K562 (cell line): ENCODE measurements around the gene LBHD2. TPM values are rescaled to one million over a fixed set of nuclear protein-coding genes. Genes with fewer than 3 reads are reported as not detected.

Experiments used
- ATAC-seq: fragments of 200-7000 bp; cut with Tn5 transposase; 3 replicates; pipeline ENCODE4 v1.9.1; 2020; ENCODE audit warnings: moderate library complexity
- BruUV-seq: library from RNA; stranded (reverse); fragments of 400-500 nt; replicated peaks from 2 replicates; lab custom pipeline; 2021; lab: Mats Ljungman, UMichigan
- CTCF ChIA-PET: fragments of 300-600 bp; formaldehyde crosslinking; extraction: SDS; loops from one replicate; lab custom pipeline; 2021; ENCODE audit warnings: low intra/inter-chr PET ratio; lab: Yijun Ruan, JAX
- POLR2A ChIA-PET: fragments of 300-600, 350-650 bp; sonication (Branson Sonifier 250); formaldehyde crosslinking; extraction: SDS; loops from one replicate; lab custom pipeline; 2021; ENCODE audit warnings: antibody characterized with exemption, inconsistent platforms; lab: Yijun Ruan, JAX
- DNase-seq, 4 experiments: peaks; one replicate each; pipeline versions ENCODE4 v3.0.0 to v3.0.0-alpha.2; 2011 to 2018; ENCODE audit warnings: low spot score in 3 of 4, mixed read lengths in 3 of 4; ENCODE audit errors: extremely low read depth in 1 of 4
- FAIRE-seq: peaks from 2 replicates; lab custom pipeline; 2011; peaks lifted over from hg19 to GRCh38; lab: Jason Lieb, UNC
- H2AFZ ChIP-seq: 2 replicates; pipeline ENCODE4 v1.6.0; 2011; ENCODE audit warnings: low read depth, low read length, control low read depth, inconsistent platforms
- H3K27ac ChIP-seq: fragments of 200-600 bp; 3 replicates; pipeline ENCODE4 v1.8.0; 2011; ENCODE audit warnings: low read depth, mild to moderate bottlenecking, control low read depth, inconsistent platforms, low read length, moderate library complexity, mixed read lengths; ENCODE audit errors: extremely low read depth
- H3K27me3 ChIP-seq, 2 experiments: fragments of 300-600 bp in 1 of 2; 2 replicates in 1 of 2; 3 replicates in 1 of 2; pipeline versions ENCODE4 v1.6.0 to v1.8.0; 2011; ENCODE audit warnings: inconsistent platforms in 2 of 2, low read length in 2 of 2, mild to moderate bottlenecking in 1 of 2, mixed read lengths in 1 of 2, moderate library complexity in 1 of 2; ENCODE audit not compliant: control insufficient read depth in 2 of 2, insufficient read depth in 2 of 2
- H3K36me3 ChIP-seq: fragments of 300-600 bp; 3 replicates; pipeline ENCODE4 v1.8.0; 2011; ENCODE audit warnings: mild to moderate bottlenecking, low read length, inconsistent platforms; ENCODE audit not compliant: control insufficient read depth, insufficient read depth
- H3K4me1 ChIP-seq, 2 experiments: fragments of 200-600 bp in 1 of 2; replicated peaks in 1 of 2; 2 replicates in 1 of 2; 3 replicates in 1 of 2; pipeline versions ENCODE4 v1.5.1 to v1.8.0; 2011; ENCODE audit warnings: inconsistent platforms in 2 of 2, low read length in 2 of 2, mild to moderate bottlenecking in 1 of 2, mixed read lengths in 1 of 2, moderate library complexity in 1 of 2; ENCODE audit not compliant: control insufficient read depth in 2 of 2, insufficient read depth in 2 of 2
- H3K4me2 ChIP-seq: 2 replicates; pipeline ENCODE4 v1.6.1; 2011; ENCODE audit warnings: low read length, control low read depth, inconsistent platforms, mixed read lengths; ENCODE audit not compliant: insufficient read depth
- H3K4me3 ChIP-seq: fragments of 200-600 bp; sonication (generic), shearing (Covaris generic); 2 replicates; pipeline ENCODE4 v1.5.1; 2016; ENCODE audit warnings: control low read depth, inconsistent platforms
- H3K79me2 ChIP-seq: fragments of 200-600 bp; 3 replicates; pipeline ENCODE4 v1.8.0; 2011; ENCODE audit warnings: low read length, inconsistent platforms; ENCODE audit not compliant: control insufficient read depth, insufficient read depth
- H3K9ac ChIP-seq, 2 experiments: 2 replicates each; pipeline versions ENCODE4 v1.6.0 to v1.6.1; 2011; ENCODE audit warnings: low read depth in 2 of 2, low read length in 2 of 2, control low read depth in 1 of 2, inconsistent platforms in 1 of 2, mild to moderate bottlenecking in 1 of 2, mixed read lengths in 1 of 2; ENCODE audit not compliant: insufficient read depth in 1 of 2
- H3K9me1 ChIP-seq: one replicate; pipeline ENCODE4 v1.6.0; 2011; ENCODE audit warnings: inconsistent platforms, mild to moderate bottlenecking, low read length, moderate library complexity; ENCODE audit not compliant: control insufficient read depth, insufficient read depth
- H3K9me3 ChIP-seq: replicated peaks from 2 replicates; pipeline ENCODE4 v1.5.1; 2011; ENCODE audit warnings: low read depth, low read length, inconsistent platforms; ENCODE audit not compliant: control insufficient read depth, insufficient read depth
- H4K20me1 ChIP-seq: replicated peaks from 2 replicates; pipeline ENCODE4 v1.6.1; 2011; ENCODE audit warnings: low read length, inconsistent platforms, mixed read lengths; ENCODE audit not compliant: control insufficient read depth, insufficient read depth
- AFF4 ChIP-seq: sonication (generic); formaldehyde crosslinking; IDR thresholded peaks from 2 replicates; pipeline ENCODE4 v1.8.0; 2023; ENCODE audit warnings: mild to moderate bottlenecking, missing genetic modification reagents
- CCNT2 ChIP-seq: IDR thresholded peaks from 2 replicates; pipeline ENCODE4 v1.6.1; 2011; ENCODE audit warnings: borderline replicate concordance, low read depth, mild to moderate bottlenecking, moderate library complexity, mixed read lengths, low read length; ENCODE audit not compliant: insufficient read length; ENCODE audit errors: extremely low read depth
- ETV5 ChIP-seq: sonication (generic); formaldehyde crosslinking; IDR thresholded peaks from 2 replicates; pipeline ENCODE4 v1.4.0; 2020; ENCODE audit warnings: low read depth, mild to moderate bottlenecking, missing genetic modification reagents
- MBD2 ChIP-seq: sonication (generic); IDR thresholded peaks from 2 replicates; pipeline ENCODE4 v1.6.1; 2016; ENCODE audit warnings: low read depth, borderline replicate concordance
- NEUROD1 ChIP-seq: fragments of 150-350 bp; IDR thresholded peaks from 2 replicates; pipeline ENCODE4 v1.6.1; 2014; ENCODE audit warnings: borderline replicate concordance, low read length, low read depth; ENCODE audit not compliant: partially characterized antibody
- POLR2H ChIP-seq: IDR thresholded peaks from 2 replicates; pipeline ENCODE4 v1.6.1; 2016; ENCODE audit warnings: missing genetic modification characterization, low read depth, mild to moderate bottlenecking, control low read depth, missing compliant biosample characterization, moderate library complexity
- PURB ChIP-seq: sonication (generic); formaldehyde crosslinking; IDR thresholded peaks from 2 replicates; pipeline ENCODE4 v1.9.0; 2021; ENCODE audit warnings: low read depth, mild to moderate bottlenecking, missing genetic modification reagents
- SIN3B ChIP-seq: fragments of 450-650 bp; IDR thresholded peaks from 2 replicates; pipeline ENCODE4 v1.6.1; 2017; ENCODE audit warnings: low read depth, mild to moderate bottlenecking, moderate library complexity
- SP1 ChIP-seq: sonication (generic); formaldehyde crosslinking; IDR thresholded peaks from 2 replicates; pipeline ENCODE4 v1.8.1; 2022; ENCODE audit warnings: mild to moderate bottlenecking, missing genetic modification reagents
- STAG1 ChIP-seq: sonication (generic); formaldehyde crosslinking; IDR thresholded peaks from 2 replicates; pipeline ENCODE4 v1.5.0; 2020; ENCODE audit warnings: missing genetic modification reagents, borderline replicate concordance
- ZBTB7A ChIP-seq: IDR thresholded peaks from 2 replicates; pipeline ENCODE4 v1.6.1; 2011; ENCODE audit warnings: low read depth, mild to moderate bottlenecking, low read length, moderate library complexity, borderline replicate concordance; ENCODE audit not compliant: control insufficient read depth
- ZNF12 ChIP-seq: sonication (generic); formaldehyde crosslinking; IDR thresholded peaks from 2 replicates; pipeline ENCODE4 v1.4.0; 2020; ENCODE audit warnings: mild to moderate bottlenecking, missing genetic modification reagents
- ZNF121 ChIP-seq: sonication (generic); formaldehyde crosslinking; conservative IDR thresholded peaks from 2 replicates; pipeline ENCODE4 v1.8.0; 2022; ENCODE audit warnings: missing genetic modification reagents
- WGBS: fragments of 100-300 bp; shearing (Covaris generic); methylation state at CpG from one replicate; pipeline ENCODE4 v1.1.6; 2016; ENCODE audit warnings: low coverage, mixed read lengths; ENCODE audit not compliant: insufficient coverage; ENCODE audit errors: missing lambda C conversion rate; 5-methylcytosine and 5-hydroxymethylcytosine counted together
- in situ Hi-C: fragments of 300-500 bp; cut with MboI; formaldehyde crosslinking; loops from 4 replicates; pipeline ENCODE4 v1.15.0; 2018; ENCODE audit warnings: inconsistent platforms, mixed read lengths
- intact Hi-C: fragments of 100-400 bp; cut with micrococcal nuclease; formaldehyde crosslinking; loops from 2 replicates; pipeline ENCODE4 v1.14.2; 2022
- polyA plus RNA-seq, 8 experiments: library from polyadenylated mRNA; depleted of rRNA in 4 of 8; stranded (reverse) in 5 of 8; unstranded in 3 of 8; fragments of >200 nt; fragmentation: Nextera tagmentation in 2 of 8; fragmentation: Illumina TruSeq in 1 of 8; extraction: Ambion mirVana in 2 of 8; extraction: Trizol in 1 of 8; gene quantifications; 2 replicates each; pipeline versions ENCODE4 v1.2.1 to v1.2.3, GENCODE V29; 2011 to 2014; ENCODE audit warnings: inconsistent platforms in 1 of 8, missing spikeins in 1 of 8
- total RNA-seq, 7 experiments: library from RNA; depleted of rRNA in 6 of 7; stranded (reverse); fragments of >200 nt in 6 of 7; fragmentation: Illumina TruSeq in 2 of 7; extraction: Trizol in 2 of 7; gene quantifications; 2 replicates each; pipeline versions ENCODE4 v1.2.1 to v1.2.3, GENCODE V29; 2011 to 2021; ENCODE audit warnings: low replicate concordance in 1 of 7
- TF ChIP-seq, protein P1 (sequence below), 3 experiments: fragments of 200-800 bp in 1 of 3; sonication (Bioruptor generic) in 1 of 3; sonication (generic) in 1 of 3; formaldehyde crosslinking in 1 of 3; IDR thresholded peaks; 2 replicates each; pipeline versions ENCODE4 v1.6.1 to v1.8.0; 2016 to 2022; ENCODE audit warnings: mild to moderate bottlenecking in 2 of 3, missing compliant biosample characterization in 2 of 3, missing genetic modification characterization in 2 of 3, missing genetic modification reagents in 1 of 3

Gene LBHD2
- total and polyA plus RNA-seq, 9 of the 15 experiments (the other 6 are each of a cell fraction or from before 2014, with no cell fraction given) = not detected

GRCh38 chr14:103123634-103124500 is 39.9 kb downstream of the LBHD2 start:
- POLR2A ChIA-PET = interaction anchor here (1.0 kb wide), 1 partner anchor 18 kb away, joined by 4 read pairs; no protein-coding TSS in a partner anchor
- Histone ChIP-seq H3K9me3 (no peaks in the 10 kb centered on the region), H2AFZ (peak overlapping the region; percentile 79), H3K27ac (peak overlapping the region; percentile 76), H3K9me1 (no peaks in the 10 kb centered on the region), H3K4me2 (peak overlapping the region; percentile 72), H3K27me3 (no peaks in the 10 kb centered on the region), H3K9ac (peak overlapping the region; percentile 75 to 94; a peak in 3 of 4 replicates), H4K20me1 (no peaks in the 10 kb centered on the region), H3K4me1 (peaks cover 20 to 87% of the 10 kb centered on the region in 2 experiments), H3K79me2 (peaks cover 21% of the 10 kb centered on the region), H3K36me3 (peaks cover 24% of the 10 kb centered on the region; the same call in 1 of the 3 replicates), H3K4me3 (peak overlapping the region; percentile 53)
- 42% methylated on average over 12 of the region's 48 CpGs for WGBS
- BruUV-seq = TSS peak; percentile 60
- DNase-seq (peak in 3 of 4 experiments; percentile 49 to 59 (median 50)), FAIRE-seq (no peak), ATAC-seq (peak; percentile 64)
- intact Hi-C loops (no loop called here), in situ Hi-C loops (no loop called here)
- CTCF ChIA-PET = interaction anchor here (0.9 kb wide), 1 partner anchor 18 kb away, joined by 3 read pairs; no protein-coding TSS in a partner anchor
- no peak for TF ChIP-seq SIN3B
- TF ChIP-seq ZBTB7A = peak; percentile 45; the same call in 1 of the 2 replicates
- TF ChIP-seq AFF4 (CRISPR knock-in tag) = no peak
- TF ChIP-seq PURB (CRISPR knock-in tag) = no peak
- TF ChIP-seq CCNT2 = peak; percentile 6
- TF ChIP-seq NEUROD1 = no peak
- peak; percentile 28; the same call in 1 of the 2 replicates for TF ChIP-seq ETV5 (CRISPR knock-in tag)
- TF ChIP-seq ZNF12 (CRISPR knock-in tag) = 0 out of 2 replicates have a peak, but pooled peaks have one; percentile 29
- TF ChIP-seq, protein P1, sequence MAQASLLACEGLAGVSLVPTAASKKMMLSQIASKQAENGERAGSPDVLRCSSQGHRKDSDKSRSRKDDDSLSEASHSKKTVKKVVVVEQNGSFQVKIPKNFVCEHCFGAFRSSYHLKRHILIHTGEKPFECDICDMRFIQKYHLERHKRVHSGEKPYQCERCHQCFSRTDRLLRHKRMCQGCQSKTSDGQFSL (CRISPR knock-in tag; IDR thresholded peaks at IDR 0.05) = no peak
- TF ChIP-seq, protein P1 (tag; IDR thresholded peaks at IDR 0.05) = 0 out of 4 replicates have a peak, but pooled peaks of 1 of the 2 experiments have one; percentile 10
- peak; percentile 54; the same call in 1 of the 2 replicates for TF ChIP-seq SP1 (CRISPR knock-in tag)
- no peak for TF ChIP-seq ZNF121 (CRISPR knock-in tag)
- TF ChIP-seq MBD2 = no peak
- peak; percentile 41; the same call in 1 of the 2 replicates for TF ChIP-seq STAG1 (CRISPR knock-in tag)
- 0 out of 2 replicates have a peak, but pooled peaks have one; percentile 2 for TF ChIP-seq POLR2H (tag)
